Medulla oblongata (tissue), 1 donor: ENCODE measurements around the gene EMC10.
"Not testable (repeated sequence)": the region's sequence is repeated elsewhere in the genome, so short reads cannot be mapped to it uniquely, and the experiment has no call there.

Source experiments
- DNase-seq: peaks from one replicate; pipeline ENCODE4 v3.0.0-alpha.2; 2015; ENCODE audit errors: extremely low spot score

The EMC10 gene

GRCh38 chr19:50451223-50451534, 25.1 kb upstream of the EMC10 start:
- DNase-seq = no peak

DNA sequence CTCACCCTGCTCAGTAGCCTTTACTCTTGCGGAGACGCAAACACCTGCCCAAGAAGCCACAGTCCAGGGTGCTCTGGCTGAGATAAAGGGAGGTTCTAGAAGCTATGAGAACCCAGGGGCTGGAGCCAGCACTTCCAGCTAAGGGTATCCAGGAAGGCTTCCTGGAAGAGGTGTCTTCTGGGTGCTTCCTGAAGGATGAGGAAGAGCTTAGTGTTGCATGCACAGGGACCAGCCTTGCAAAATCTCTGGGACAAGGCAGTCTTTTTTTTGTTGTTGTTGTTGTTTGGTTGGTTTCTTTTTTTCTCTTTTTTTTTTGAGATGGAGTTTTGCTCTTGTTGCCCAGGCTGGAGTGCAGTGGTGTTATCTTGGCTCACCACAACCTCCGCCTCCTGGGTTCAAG, 23.1 kb upstream of the EMC10 start:
- DNase-seq = no peak

GRCh38 chr19:50455992-50456391, 20.3 kb upstream of the EMC10 start:
- DNase-seq = no peak

GRCh38 chr19:50457300-50457699, 19.0 kb upstream of the EMC10 start:
- DNase-seq = no peak

- DNase-seq = no peak
These were observed 17.8 kb upstream of the EMC10 start for GRCh38 chr19:50458396-50459066.

GRCh38 chr19:50459067-50459456, 17.2 kb upstream of the EMC10 start:
- DNase-seq = no peak

- DNase-seq = no peak
These were observed 16.7 kb upstream of the EMC10 start for GRCh38 chr19:50459638-50460037.

DNA sequence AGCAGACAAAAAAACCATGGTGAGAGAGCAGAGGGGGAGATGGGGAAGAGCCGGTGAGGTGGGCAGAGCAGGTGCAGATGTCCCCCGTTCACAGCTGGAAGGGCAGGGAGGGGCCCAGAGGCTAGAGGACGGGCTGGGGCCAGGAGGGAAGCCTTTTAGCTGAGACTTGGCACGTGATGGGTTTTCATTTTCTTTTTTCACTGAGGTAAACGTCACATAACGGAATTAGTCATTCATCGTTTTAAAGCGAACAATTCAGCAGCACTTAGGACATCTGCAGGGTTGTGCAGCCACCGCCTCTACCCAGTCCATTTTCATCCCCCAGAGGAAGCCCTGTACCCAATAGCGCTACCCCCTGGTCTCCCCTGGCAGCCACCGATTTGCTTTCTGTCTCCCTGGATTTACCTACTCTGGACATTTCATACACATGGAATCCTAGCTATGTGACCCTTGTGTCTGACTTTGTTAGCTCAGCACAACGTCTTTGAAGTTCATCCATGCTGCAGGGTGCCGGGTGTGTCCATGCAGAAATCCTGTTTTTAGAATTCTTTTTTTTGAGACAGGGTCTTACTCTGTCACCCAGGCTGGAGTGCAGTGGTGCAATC, 16.0 kb upstream of the EMC10 start:
- no peak for DNase-seq

- peak; percentile 79 for DNase-seq
These were observed 15.0 kb upstream of the EMC10 start for GRCh38 chr19:50461066-50461875.

DNA sequence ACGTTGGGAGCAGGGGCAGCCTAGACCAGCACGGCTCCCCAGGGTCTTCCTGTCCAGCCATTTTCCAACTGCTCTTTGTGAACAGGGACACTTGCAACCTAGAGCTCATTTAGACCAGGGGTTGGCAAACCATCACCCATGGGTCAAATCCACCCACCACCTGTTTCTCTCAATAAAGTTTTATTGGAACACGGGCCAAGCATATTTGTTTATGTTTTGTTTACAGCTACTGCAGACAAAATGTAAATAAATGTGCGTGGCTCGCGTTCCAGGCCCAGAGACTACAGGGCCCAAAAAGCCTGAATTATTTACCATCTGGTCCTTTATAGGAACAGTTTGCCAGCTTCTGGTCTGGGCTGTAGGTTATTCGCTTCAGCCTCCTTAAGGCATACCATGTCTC, 13.3 kb upstream of the EMC10 start:
- DNase-seq = no peak

DNA sequence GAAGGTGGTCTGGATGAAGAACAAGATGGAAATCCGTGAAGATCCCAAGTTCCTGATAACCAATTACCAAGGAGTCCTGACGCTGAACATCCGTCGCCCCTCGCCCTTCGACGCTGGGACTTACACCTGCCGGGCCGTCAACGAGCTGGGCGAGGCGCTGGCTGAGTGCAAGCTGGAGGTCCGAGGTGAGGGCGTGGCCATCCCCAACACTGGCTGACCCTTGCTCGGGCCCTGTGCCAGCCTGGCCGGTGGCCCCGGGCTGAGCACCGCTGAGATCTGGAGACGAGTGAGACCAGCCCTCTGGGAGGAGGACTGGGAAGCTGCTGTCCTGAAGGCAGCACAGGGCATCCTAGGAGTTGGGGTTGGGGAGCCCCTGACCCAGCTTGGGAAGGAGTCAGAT, 12.0 kb upstream of the EMC10 start:
- DNase-seq = no peak

DNA sequence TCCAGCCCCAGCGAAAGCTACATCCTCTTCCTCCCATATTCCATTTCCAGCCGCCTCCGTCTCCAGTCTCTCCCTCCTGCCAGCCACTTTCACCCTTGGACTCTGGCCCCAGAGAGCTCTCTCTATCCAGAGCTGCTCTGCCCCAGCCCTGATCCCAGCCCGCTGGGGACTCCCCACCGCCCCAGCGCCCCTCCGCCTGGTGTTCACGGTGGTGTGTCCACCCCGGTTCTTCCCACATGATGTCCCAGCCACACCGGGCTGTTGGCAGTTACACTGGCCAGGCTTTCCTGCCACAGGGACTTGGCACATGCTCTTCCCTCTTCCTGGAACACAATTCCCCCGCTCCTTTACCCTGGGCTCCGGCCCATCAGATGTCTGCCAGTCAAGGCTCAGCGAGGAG, 11.3 kb upstream of the EMC10 start:
- no peak for DNase-seq

GRCh38 chr19:50465986-50466705, 10.2 kb upstream of the EMC10 start:
- DNase-seq = no peak

DNA sequence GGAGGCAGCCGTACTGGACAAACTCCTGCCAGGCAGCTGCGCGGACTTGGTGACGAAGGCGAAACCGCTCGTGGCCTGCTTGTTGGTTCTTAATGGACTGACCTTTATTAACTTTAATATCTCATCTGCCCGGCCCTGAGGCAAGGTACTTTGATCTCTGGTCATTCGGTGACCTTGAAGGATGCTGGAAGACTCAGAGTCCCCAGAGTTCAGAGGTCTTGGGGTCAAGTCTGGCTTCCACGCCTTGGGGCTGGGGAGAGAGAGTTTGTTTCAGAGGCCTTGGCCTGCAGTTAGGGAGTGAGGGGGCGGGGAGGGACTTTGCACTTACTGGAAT, 9.6 kb upstream of the EMC10 start:
- no peak for DNase-seq

- no peak for DNase-seq
These were observed 8.7 kb upstream of the EMC10 start for GRCh38 chr19:50467566-50467965.

DNA sequence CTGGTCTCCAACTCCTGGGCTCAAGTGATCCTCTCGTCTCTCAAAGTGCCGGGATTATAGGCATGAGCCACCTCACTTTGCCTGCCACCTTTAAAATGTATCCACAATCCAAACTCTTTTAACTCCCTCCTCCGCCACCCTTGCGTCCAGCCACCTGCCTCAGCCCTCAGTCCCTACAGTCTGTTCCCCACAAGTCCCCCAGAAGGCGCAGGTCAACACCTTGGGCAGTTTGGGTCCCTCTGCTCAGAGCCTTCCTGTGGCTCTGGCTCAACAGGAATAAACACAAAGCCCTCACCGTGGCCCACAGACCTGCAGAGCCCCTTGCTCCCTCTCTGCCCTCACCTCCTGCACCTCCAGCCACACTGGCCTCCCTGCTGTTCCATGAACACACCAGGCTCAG, 7.5 kb upstream of the EMC10 start:
- DNase-seq = no peak

GRCh38 chr19:50473336-50473735, 3.0 kb upstream of the EMC10 start:
- not testable (repeated sequence) for DNase-seq

GRCh38 chr19:50475101-50475568, 1.2 kb upstream of the EMC10 start:
- no peak for DNase-seq

- DNase-seq = no peak
These were observed 527 bp upstream of the EMC10 start for GRCh38 chr19:50475736-50476223.

- no peak for DNase-seq
These were observed 566 bp downstream of the EMC10 start for GRCh38 chr19:50476907-50477238.

DNA sequence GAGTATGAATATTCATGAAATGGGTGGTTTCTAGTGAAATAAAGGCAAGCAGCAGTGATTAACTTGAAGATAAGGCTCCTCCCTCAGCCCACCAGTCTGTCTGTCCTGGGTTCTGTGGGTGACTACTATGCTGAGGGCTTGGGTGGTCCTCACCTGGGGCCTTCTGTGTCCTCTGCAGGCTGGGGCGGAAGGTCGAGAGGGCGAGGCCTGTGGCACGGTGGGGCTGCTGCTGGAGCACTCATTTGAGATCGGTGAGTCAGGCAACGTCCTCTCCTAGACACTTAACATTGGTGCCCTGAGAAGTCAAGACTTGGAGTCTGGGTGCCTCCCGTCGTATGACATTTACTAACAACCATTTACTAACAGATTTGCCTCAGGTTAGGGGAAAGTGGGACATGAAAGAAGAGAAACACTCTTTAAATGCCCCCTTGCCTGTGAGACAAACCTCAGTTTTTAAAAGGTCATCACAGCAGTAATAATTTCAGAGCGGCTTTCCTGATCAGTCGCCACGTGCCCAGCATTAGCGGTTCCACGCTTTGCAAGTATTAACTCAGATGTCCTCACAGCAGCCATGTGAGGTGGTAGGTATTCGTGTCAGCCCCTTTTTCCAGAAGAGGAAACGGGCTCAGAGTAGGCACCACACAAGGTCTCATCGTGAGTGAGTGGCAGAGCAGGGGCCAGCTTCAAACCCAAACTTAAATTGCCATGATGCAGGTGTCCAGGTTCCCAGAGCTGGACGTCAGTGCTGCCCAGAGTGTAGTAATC, 1.6 kb downstream of the EMC10 start:
- DNase-seq = no peak
